GM13976 (cell line): ENCODE data around the gene SULF2.
A peak's percentile ranks its signal among the peaks of the same experiment; 100 is the strongest.

Experiments used
- DNase-seq: peaks from one replicate; pipeline ENCODE4 v3.0.0; 2012; ENCODE audit warnings: low spot score
- CTCF ChIP-seq: IDR thresholded peaks from 2 replicates; pipeline ENCODE4 v1.5.1; 2012; ENCODE audit warnings: borderline replicate concordance, mild to moderate bottlenecking; ENCODE audit not compliant: insufficient read depth; ENCODE audit errors: extremely low read depth, missing control alignments, control extremely low read depth
- in situ Hi-C: fragments of 300-500 bp; cut with MboI; formaldehyde crosslinking; loops from one replicate; pipeline ENCODE4 v1.12.0; 2022; ENCODE audit warnings: low sequenced_read_pairs, mixed read lengths, inconsistent platforms; ENCODE audit not compliant: unreplicated experiment

Gene SULF2

DNA sequence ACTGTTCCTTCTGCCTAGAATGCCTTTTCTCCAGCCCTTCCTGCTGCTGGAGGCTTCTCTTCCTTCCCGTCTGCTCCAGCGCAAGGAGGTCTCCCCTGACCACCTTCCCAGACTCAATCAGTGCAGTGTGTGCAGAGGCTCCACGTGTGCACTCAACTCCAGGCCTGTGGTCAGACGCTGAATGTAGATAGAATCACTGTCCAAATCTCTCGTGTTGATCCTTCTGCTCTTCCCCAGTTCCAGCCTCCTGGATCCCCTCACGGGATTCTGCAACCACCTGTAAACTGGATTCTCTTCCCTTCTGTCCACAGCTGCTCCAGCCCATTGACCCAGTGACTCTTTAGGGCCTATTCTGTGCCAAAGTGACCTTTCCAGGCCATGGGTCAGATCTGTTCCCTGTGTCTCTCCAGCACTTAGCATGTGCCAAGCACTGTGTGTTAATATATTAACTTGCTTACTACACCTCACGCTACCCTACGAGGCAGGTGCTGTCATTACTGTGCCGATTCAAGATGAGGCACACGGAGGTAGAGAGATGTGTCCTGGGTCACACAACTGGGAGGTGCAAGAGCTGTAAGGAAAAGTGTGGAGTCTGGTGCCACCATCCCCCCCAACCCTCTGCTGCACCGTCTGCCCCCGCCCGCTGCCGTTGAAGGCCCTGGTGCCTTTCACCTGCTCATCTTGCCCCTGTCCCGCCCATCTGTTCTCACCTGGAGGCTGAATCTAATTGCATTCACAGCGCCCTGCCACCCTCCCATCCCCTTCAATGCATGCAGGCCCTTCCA, 112.2 kb downstream of the SULF2 start:
- peak; percentile 28 for DNase-seq
- in situ Hi-C loops = no loop called here
- TF ChIP-seq CTCF = no peak

DNA sequence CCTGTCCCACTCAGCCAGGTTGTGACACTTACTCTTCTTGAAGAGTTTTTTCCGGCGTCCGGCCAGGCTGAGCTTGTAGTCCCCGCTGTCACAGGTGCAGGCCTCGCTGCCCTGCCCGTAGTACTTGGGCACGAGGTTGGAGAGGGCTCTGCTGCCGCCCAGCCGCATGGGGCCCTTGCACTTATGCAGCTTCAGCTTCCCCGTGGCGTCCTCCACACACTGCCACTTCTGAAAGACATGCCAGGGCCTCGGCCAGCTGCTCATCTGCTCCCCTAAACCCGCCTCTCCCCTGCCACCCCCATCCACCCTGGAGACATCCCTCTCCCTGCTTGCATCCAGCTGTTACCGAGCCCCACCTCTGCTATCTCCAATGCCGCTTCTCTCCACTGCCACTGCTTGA, 113.1 kb downstream of the SULF2 start:
- TF ChIP-seq CTCF = no peak
- DNase-seq = peak; percentile 16
- in situ Hi-C loops = no loop called here

DNA sequence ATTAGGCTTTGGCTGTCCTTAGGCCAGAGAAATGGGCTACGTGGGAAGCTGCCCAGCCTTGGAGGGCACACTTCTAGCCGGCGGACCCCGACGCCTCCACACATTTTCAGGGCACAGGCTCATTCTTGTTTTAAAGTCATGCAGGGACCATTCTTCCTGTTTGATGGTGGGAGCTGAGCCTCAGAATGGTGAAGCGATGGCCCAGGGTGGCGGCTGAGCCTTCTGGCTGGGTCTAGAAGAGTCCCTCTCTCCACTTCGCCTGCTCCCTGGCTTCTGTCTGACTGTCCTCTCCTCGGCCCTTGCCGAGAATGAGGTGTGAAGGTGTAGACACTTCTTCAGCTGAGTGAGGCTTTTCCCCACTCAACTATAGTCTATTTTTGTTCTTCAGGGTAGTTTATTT, 114.4 kb downstream of the SULF2 start:
- no peak for DNase-seq
- TF ChIP-seq CTCF = no peak
- in situ Hi-C loops = no loop called here

GRCh38 chr20:47669927-47670890, 115.1 kb downstream of the SULF2 start:
- no peak for TF ChIP-seq CTCF
- in situ Hi-C loops = no loop called here
- peak; percentile 19 for DNase-seq

DNA sequence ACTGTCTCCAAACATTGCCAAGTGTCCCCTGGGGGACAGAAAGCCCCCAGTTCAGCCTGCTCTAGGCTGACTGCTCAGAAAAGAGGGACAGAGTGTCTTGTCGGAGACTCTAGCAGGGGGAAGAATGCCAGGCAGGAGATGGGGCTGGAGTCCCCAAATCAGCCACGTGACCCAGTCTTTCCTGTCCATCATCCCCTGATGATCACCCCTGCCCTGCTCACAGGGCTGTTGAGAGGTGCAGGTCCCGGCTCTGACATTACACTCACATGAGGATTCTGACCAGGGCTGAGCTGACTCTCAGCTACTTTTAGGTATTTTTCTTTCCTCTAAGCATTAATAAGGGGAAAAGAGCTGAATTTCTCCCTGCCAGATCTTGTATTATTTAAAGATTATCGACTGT, 115.8 kb downstream of the SULF2 start:
- TF ChIP-seq CTCF = no peak
- in situ Hi-C loops = no loop called here
- DNase-seq = peak; percentile 35

GRCh38 chr20:47669152-47669425, 116.2 kb downstream of the SULF2 start:
- TF ChIP-seq CTCF = no peak
- in situ Hi-C loops = no loop called here
- DNase-seq = no peak
